Measurements from ENCODE around the gene SYT11.

DNA sequence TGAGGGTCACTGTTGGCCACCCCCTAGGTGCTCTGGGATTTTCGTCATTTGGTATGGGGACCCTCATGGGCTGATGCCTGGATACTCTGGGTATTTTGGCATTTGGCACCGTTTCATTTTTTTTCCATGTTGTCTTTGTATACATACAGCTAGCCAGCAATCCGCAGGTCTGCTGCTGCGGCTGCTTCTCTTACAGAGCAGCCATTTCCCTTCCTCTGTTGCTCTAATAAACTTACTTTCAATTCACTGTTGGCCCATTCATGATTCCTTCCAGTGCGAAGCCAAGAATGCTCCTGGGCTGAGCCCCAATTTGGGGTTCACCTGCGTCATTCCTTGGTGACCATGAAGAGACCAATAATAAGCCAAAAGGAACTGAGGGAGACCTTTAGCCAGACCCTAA lies 23.8 kb upstream of the SYT11 start:
- TF ChIP-seq GATA2 (IDR thresholded peaks at IDR 0.05; ENCODE audit: low read depth, low read length) (no peak), GATA3 (IDR thresholded peaks at IDR 0.05; ENCODE audit: low read depth, low read length) (no peak)

Measured in SH-SY5Y (cell line).